Peyer's patch (tissue), 4 donors: ENCODE measurements around the gene SPRYD7.

Experiments used
- CTCF ChIP-seq, 6 experiments: fragments of 450-650 bp in 4 of 6; fragments of 200-600 bp in 2 of 6; sonication (generic) in 1 of 6; IDR thresholded peaks; one replicate each; pipeline ENCODE4 v1.5.1; 2017 to 2019; ENCODE audit warnings: antibody characterized with exemption in 6 of 6, mild to moderate bottlenecking in 3 of 6, moderate library complexity in 1 of 6
- POLR2A ChIP-seq, 2 donors: fragments of 450-650 bp; IDR thresholded peaks; one replicate each; pipeline ENCODE4 v1.5.1; 2017; ENCODE audit warnings: antibody characterized with exemption in 2 of 2, mild to moderate bottlenecking in 2 of 2, moderate library complexity in 2 of 2

GRCh38 chr13:49953560-49953959 is 17.4 kb upstream of the SPRYD7 start:
- TF ChIP-seq POLR2A (IDR thresholded peaks at IDR 0.05) (no peak), CTCF (IDR thresholded peaks at IDR 0.05) (no peak)
